Hepatocyte (in vitro differentiated cells): ENCODE data around the gene TBXAS1. TPM values are rescaled to one million over a fixed set of nuclear protein-coding genes. Genes with fewer than 3 reads are reported as not detected.

Experiments
- DNase-seq: peaks from one replicate; pipeline ENCODE4 v3.0.0-alpha.2; 2016; ENCODE audit warnings: low spot score
- H2AFZ ChIP-seq: fragments of 200-600 bp; sonication (generic); 2 replicates; pipeline ENCODE4 v1.6.0; 2016; ENCODE audit warnings: antibody characterized with exemption, mild to moderate bottlenecking
- H3K27ac ChIP-seq: fragments of 200-600 bp; sonication (generic); 2 replicates; pipeline ENCODE4 v1.5.1; 2016; ENCODE audit warnings: mild to moderate bottlenecking
- H3K27me3 ChIP-seq: fragments of 200-600 bp; sonication (generic); 2 replicates; pipeline ENCODE4 v1.6.1; 2016
- H3K36me3 ChIP-seq: fragments of 200-600 bp; sonication (generic); replicated peaks from 2 replicates; pipeline ENCODE4 v1.5.1; 2016; ENCODE audit warnings: low read depth; ENCODE audit not compliant: insufficient read depth
- H3K4me1 ChIP-seq: fragments of 200-600 bp; sonication (generic); 2 replicates; pipeline ENCODE4 v1.5.1; 2016; ENCODE audit warnings: mild to moderate bottlenecking, moderate library complexity; ENCODE audit not compliant: insufficient read depth
- H3K4me2 ChIP-seq: fragments of 200-600 bp; sonication (generic); 2 replicates; pipeline ENCODE4 v1.6.0; 2016
- H3K4me3 ChIP-seq: fragments of 200-600 bp; sonication (generic); 2 replicates; pipeline ENCODE4 v1.5.1; 2016; ENCODE audit warnings: mild to moderate bottlenecking
- H3K79me2 ChIP-seq: fragments of 200-600 bp; sonication (generic); 2 replicates; pipeline ENCODE4 v1.6.0; 2017; ENCODE audit warnings: mild to moderate bottlenecking
- H3K9me2 ChIP-seq: fragments of 200-600 bp; sonication (generic); replicated peaks from 2 replicates; pipeline ENCODE4 v1.6.0; 2017; ENCODE audit warnings: mild to moderate bottlenecking; ENCODE audit not compliant: insufficient read depth
- H3K9me3 ChIP-seq: fragments of 200-600 bp; sonication (generic); 2 replicates; pipeline ENCODE4 v1.5.1; 2016; ENCODE audit warnings: low read depth, mild to moderate bottlenecking
- H4K20me1 ChIP-seq: fragments of 200-600 bp; sonication (generic); 2 replicates; pipeline ENCODE4 v1.6.0; 2016; ENCODE audit warnings: mild to moderate bottlenecking; ENCODE audit not compliant: insufficient read depth, poor library complexity, severe bottlenecking
- EZH2 ChIP-seq: fragments of 200-600 bp; sonication (generic); IDR thresholded peaks from 2 replicates; pipeline ENCODE4 v1.6.1; 2016; ENCODE audit warnings: antibody characterized with exemption, mild to moderate bottlenecking, borderline replicate concordance
- EZH2phosphoT487 ChIP-seq: fragments of 200-600 bp; sonication (generic); IDR thresholded peaks from one replicate; pipeline ENCODE4 v1.6.1; 2018; ENCODE audit warnings: antibody characterized with exemption, mild to moderate bottlenecking, low read depth, moderate library complexity; ENCODE audit not compliant: unreplicated experiment, severe bottlenecking
- whole genome bisulfite sequencing: methylation state at CpG from one replicate; pipeline ENCODE4 v1.1.6; 2016; ENCODE audit warnings: low lambda C conversion rate; ENCODE audit errors: missing lambda C conversion rate; 5-methylcytosine and 5-hydroxymethylcytosine counted together
- polyA plus RNA-seq: library from polyadenylated mRNA; unstranded; fragments of >200 nt; fragmentation: Nextera tagmentation; extraction: Ambion mirVana; gene quantifications from 2 replicates; pipeline ENCODE4 v1.2.1, GENCODE V29; 2016
- total RNA-seq: library from RNA; depleted of rRNA; stranded (reverse); fragments of >200 nt; gene quantifications from 2 replicates; pipeline ENCODE4 v1.2.3, GENCODE V29; 2014
- TF ChIP-seq, protein P1 (sequence below): fragments of 200-600 bp; sonication (generic); IDR thresholded peaks from 2 replicates; pipeline ENCODE4 v1.5.1; 2016; ENCODE audit warnings: antibody characterized with exemption, mild to moderate bottlenecking; ENCODE audit not compliant: poor library complexity

TBXAS1 gene
- total and polyA plus RNA-seq, 2 experiments from 2014 or later = 3.9 to 11.5 TPM

DNA sequence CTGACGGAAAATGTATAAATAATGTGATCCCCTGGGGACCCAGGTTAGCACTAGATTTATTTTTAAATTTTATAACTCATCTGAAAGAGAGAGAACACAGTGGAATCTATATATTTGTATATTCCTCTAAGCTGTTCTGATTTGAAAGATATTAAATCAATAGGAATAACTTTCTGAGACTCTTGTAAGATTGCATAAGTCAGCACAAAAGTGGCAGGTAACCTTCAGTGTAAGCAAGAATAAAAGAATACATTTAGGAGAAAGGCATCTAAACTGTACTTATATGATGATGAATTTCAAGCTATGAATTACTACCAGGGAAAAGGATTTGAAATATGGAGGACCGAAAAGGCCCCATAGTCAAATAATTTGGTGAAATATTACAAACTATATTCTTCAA is 112.8 kb downstream of the TBXAS1 start:
- Histone ChIP-seq H4K20me1 (no peaks in the 10 kb centered on the region), H3K27ac (no peak overlapping the region), H3K4me2 (no peak overlapping the region), H3K9me3 (no peaks in the 10 kb centered on the region), H3K9me2 (no peaks in the 10 kb centered on the region), H3K27me3 (no peaks in the 10 kb centered on the region), H2AFZ (no peak overlapping the region), H3K4me1 (no peaks in the 10 kb centered on the region), H3K36me3 (no peaks in the 10 kb centered on the region), H3K79me2 (no peaks in the 10 kb centered on the region), H3K4me3 (no peak overlapping the region)
- no peak for DNase-seq
- TF ChIP-seq EZH2phosphoT487 = no peak
- WGBS = 91% methylated on average over 2 of the region's 2 CpGs

DNA sequence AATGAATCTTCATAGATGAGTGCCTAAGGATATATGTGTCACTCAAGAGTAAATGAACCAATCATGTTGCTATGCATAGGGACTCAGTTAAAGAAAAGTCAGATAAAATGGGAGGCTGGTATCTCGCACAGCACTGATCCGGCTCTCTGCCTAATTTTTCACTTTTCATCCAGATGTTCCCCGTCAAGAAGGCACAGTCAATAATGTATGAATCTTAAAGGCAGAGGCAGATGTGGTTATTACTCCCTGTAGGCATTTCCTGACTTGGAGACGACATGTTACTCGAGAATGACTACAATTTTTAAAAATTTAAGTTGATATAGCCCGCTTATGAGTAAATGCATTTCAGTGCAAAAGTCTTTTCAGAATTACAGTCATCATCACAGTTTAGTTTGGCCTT is 113.6 kb downstream of the TBXAS1 start:
- Histone ChIP-seq H3K9me2 (no peaks in the 10 kb centered on the region), H3K4me3 (no peak overlapping the region), H3K79me2 (no peaks in the 10 kb centered on the region), H3K4me2 (no peak overlapping the region), H3K27ac (no peak overlapping the region), H3K9me3 (no peaks in the 10 kb centered on the region), H4K20me1 (no peaks in the 10 kb centered on the region), H3K36me3 (no peaks in the 10 kb centered on the region), H3K27me3 (no peaks in the 10 kb centered on the region), H3K4me1 (no peaks in the 10 kb centered on the region), H2AFZ (no peak overlapping the region)
- TF ChIP-seq EZH2 (no peak), EZH2phosphoT487 (no peak)
- TF ChIP-seq, protein P1, sequence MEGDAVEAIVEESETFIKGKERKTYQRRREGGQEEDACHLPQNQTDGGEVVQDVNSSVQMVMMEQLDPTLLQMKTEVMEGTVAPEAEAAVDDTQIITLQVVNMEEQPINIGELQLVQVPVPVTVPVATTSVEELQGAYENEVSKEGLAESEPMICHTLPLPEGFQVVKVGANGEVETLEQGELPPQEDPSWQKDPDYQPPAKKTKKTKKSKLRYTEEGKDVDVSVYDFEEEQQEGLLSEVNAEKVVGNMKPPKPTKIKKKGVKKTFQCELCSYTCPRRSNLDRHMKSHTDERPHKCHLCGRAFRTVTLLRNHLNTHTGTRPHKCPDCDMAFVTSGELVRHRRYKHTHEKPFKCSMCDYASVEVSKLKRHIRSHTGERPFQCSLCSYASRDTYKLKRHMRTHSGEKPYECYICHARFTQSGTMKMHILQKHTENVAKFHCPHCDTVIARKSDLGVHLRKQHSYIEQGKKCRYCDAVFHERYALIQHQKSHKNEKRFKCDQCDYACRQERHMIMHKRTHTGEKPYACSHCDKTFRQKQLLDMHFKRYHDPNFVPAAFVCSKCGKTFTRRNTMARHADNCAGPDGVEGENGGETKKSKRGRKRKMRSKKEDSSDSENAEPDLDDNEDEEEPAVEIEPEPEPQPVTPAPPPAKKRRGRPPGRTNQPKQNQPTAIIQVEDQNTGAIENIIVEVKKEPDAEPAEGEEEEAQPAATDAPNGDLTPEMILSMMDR = no peak
- DNase-seq = no peak
- 74% methylated on average over 6 of the region's 6 CpGs for WGBS

DNA sequence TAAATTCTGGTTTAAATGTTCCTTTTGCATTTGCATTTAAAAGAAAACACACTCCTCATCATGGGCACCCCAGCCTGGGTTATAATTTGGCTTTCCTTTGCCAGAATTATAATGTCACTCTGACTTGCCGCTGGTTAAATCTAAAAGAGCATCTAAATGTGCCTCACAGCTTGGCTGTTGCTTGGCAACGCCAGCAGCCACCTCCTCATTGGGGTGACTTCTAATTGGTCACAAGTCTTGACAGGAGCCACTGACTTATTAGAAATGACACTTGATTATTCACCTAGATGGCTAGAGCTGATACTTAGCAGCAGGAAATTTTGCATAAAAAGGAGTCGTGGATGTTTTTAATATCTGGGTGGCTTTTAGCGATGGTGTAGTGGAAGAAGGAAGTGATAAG is 114.3 kb downstream of the TBXAS1 start:
- TF ChIP-seq, protein P1 = no peak
- no peak for TF ChIP-seq EZH2
- no peak for TF ChIP-seq EZH2phosphoT487
- no peaks in the 10 kb centered on the region for H3K9me3 ChIP-seq
- no peaks in the 10 kb centered on the region for H3K4me1 ChIP-seq
- no peak for DNase-seq
- H3K9me2 ChIP-seq = no peaks in the 10 kb centered on the region
- no peak overlapping the region for H3K4me2 ChIP-seq
- H3K79me2 ChIP-seq = no peaks in the 10 kb centered on the region
- H3K4me3 ChIP-seq = no peak overlapping the region
- no peak overlapping the region for H3K27ac ChIP-seq
- H3K36me3 ChIP-seq = no peaks in the 10 kb centered on the region
- 87% methylated on average over 4 of the region's 4 CpGs for WGBS
- no peak overlapping the region for H2AFZ ChIP-seq
- no peaks in the 10 kb centered on the region for H4K20me1 ChIP-seq
- H3K27me3 ChIP-seq = no peaks in the 10 kb centered on the region

DNA sequence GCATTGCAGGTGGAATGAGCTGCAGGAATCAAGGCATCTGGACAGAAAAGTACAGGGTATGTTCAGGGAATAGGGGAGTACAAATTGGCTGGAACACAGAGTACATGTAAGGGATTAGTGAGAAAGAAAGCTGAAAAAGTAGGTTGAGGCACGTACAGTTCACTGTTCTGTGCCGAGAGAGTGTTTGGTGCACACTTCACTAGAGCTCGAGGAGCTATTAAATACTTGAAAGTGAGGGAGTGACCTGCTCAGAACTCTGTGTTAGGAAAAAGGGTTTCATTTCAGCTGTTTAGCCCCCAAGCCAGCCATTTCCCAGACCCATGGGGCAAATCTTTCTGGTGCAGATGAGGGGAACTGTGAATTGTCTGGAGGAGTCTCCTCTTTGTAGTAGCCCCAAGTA is 115.2 kb downstream of the TBXAS1 start:
- DNase-seq = no peak
- no peaks in the 10 kb centered on the region for H3K36me3 ChIP-seq
- WGBS = 89% methylated on average over 3 of the region's 3 CpGs
- no peak overlapping the region for H2AFZ ChIP-seq
- no peaks in the 10 kb centered on the region for H3K27me3 ChIP-seq
- H3K79me2 ChIP-seq = no peaks in the 10 kb centered on the region
- H4K20me1 ChIP-seq = no peaks in the 10 kb centered on the region
- H3K4me1 ChIP-seq = no peaks in the 10 kb centered on the region
- no peak overlapping the region for H3K4me3 ChIP-seq
- no peak overlapping the region for H3K4me2 ChIP-seq
- no peak overlapping the region for H3K27ac ChIP-seq
- no peak for TF ChIP-seq EZH2phosphoT487
- TF ChIP-seq EZH2 = no peak
- TF ChIP-seq, protein P1 = no peak
- H3K9me2 ChIP-seq = no peaks in the 10 kb centered on the region
- H3K9me3 ChIP-seq = no peaks in the 10 kb centered on the region
